Activated CD4-positive, alpha-beta T cell treated with anti-CD3 and anti-CD28 coated beads, Interleukin-10, Interleukin-2, amounts not matched to agents 100 ng/mL and 50 ng/mL, durations not matched to agents 16 hours and 8 hours (primary cell): Measurements from ENCODE around the gene PRKCSH.
"Not testable (repeated sequence)": the region's sequence is repeated elsewhere in the genome, so short reads cannot be mapped to it uniquely, and the experiment has no call there.

Source experiments
- DNase-seq: peaks from one replicate; pipeline ENCODE4 v3.0.0-alpha.2; 2020

PRKCSH gene

DNA sequence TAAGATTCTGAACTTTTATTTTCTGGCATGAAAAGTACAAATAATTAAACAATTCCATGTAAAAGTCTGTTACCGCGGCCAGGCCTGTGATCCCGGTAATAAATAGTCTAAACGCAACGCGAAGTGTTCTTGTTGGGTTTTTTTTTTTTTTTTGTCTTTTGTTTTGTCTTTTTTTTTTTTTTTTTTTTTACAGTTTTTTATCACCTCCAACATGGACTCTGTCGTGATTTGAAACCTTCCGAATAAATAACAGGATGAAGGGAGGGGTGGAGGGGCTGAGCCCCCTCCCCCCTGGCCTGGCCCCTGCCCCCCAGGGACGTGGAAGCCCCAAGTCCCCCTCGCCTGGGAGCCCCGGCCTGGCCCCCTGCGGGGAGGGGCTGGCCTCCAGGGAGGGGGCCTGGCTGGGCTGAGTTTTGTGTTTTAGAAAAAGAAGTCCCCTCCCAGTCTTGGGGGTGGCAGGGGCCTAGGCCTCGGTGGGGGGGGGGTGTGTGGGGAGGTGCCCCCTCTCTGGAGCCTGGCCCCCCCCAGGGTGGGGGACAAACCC is 16.0 kb downstream of the PRKCSH start:
- no peak for DNase-seq

DNA sequence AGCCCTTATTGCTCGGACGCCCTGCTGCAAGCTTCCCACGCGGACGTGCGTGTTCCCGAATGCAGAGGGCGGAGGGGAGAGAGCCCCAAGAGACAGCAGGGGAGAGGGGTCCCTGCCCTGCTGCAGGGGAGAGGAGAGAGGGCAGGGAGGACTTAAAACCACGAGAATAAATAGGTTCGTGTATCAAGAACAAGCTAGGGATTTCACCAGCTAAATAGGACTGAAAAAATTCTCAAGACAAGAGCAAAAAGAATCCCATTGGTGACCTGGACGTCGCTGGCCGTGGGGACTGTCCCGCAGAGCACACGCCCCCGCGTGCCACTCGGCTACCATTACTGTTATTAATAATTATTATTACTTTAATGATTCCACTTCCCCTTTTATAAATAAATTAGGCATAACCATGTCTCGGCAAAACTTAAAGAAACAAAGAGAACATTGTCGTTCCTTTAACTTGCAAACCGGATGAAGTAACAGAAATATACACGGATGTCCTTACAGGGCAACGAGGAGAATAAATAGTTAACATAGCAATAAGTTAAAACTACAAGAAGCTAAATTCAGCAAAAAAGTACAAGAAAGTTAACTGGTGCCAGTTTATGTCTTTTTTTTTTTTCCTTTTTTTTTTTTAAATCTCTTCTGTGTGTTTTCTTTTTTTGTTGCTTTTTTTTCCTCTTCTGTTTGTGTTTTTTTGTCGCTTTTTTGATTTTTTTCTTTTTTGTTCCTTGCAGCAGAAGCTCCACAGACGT is 16.6 kb downstream of the PRKCSH start:
- no peak for DNase-seq

DNA sequence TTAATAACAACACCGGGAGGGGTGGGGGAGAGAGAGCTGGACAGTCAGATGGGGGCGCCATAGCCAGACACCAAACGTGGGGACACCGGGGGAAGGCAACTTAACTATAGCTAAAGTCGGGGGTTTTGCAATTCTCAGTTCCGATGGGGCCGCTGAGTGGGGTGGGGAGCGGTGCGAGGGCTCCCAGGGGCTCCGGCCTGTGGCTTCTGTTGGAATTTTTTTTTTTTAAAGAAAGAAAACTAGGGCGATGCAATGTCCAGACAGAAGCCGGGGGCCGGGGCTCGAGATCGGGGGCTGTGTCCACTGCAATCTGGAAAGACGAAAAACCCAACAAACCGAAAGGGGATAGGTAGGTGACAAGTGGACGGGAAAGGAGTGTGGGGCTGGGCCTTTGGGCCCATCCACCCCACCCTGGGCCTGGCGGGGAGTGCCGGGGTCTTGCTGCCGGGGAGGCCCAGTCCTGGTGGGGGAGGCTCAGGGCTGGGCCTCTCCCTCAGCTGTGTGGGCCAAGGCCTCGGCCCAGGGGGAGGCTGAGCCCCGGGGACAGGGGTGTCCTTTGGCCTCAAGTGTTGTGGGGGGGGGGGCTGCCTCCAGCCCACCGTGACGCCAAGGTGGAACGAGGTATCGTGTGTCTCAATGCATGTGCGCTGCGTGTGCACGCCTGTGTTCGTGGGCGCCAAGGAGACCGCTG is 17.3 kb downstream of the PRKCSH start:
- DNase-seq: no peak

DNA sequence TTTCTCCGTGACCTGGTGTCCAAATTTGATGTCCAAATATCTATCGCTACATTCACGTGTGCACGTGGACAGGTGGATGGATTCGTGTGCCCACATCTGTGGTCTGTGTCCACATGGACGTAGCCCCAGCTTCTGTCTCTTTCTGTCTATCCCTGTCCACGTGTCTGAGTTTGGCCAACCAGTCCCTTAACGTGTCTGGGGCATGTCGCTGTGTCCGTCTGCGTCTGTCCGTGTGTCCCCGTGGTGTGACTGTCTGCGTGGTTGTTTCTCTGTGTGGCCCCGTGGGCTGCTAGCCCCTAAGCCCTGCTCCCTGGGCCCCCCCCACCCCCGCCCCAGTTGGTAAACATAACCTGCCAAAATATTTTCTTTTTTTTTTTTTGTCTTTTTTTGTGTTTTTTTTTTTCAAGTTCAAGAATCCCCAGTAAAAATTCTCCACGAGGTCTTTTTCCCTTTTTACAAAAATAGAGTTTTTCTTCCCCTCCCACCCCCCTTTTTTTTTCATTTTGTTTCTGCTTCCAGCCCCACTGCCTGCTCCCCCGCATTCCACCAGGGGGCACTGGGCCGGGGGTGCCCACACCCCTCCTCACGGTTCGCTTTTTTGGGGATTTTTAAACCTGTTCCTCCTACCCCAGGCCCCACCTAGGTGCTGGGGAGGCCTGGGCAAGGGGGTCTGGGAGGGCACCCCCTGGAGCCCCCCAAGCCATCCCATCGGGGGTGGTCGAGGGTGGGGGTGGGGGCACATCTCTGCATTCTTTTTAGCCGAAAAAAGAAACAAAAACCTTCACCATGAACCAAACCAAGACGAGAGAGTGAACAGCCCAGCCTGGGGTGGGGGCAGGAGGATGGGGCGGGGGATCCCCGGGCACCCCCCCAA is 18.3 kb downstream of the PRKCSH start:
- peak; percentile 18 for DNase-seq

DNA sequence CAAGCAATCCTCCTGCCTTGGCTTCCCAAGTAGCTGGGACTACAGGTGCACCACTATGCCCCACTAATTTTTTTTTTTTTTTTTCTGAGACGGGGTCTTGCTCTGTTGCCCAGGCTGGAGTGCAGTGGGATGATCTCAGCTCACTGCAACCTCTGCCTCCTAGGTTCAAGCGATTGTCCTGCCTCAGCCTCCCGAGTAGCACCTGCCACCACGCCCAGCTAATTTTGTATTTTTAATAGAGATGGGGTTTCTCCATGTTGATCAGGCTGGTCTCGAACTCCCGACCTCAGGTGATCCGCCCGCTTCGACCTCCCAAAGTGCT is 19.8 kb downstream of the PRKCSH start:
- DNase-seq: not testable (repeated sequence)

DNA sequence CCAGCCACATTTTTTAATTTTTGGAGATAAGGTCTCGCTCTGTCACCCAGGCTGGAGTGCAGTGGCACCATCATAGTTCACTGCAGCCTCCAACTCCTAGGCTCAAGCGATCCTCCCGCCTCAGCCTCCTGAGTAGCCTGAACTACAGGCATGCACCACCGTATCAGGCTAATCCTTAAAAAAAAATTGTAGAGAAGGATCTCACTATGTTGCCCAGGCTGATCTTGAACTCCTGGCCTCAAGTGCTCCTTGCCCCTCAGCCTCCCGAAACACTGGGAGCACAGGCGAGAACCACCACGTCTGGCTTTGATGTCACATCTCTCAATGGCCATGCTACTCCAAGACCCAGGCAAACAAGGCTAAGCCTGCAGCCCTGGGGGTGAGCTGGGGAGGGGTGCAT is 21.2 kb downstream of the PRKCSH start:
- no peak for DNase-seq

DNA sequence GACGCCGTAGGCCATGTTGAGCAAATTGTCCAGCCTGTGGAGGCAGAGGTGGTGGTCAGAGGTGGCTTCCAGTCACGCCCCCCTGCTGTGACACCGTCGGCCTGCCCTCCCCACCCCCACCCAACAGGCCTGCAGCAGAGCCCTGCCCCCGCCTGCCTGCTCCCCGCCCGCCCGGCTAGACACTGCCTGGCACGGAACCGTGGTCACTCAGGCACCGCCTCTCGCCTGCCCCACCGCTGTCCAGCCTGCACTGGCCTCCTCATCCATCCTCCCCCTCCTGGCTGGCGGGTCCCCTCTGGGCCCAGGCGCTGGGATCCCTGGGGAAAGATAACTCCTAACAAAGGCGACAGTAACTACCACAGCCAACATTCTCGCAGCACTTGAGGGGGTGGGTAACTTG is 21.7 kb downstream of the PRKCSH start:
- DNase-seq: no peak

DNA sequence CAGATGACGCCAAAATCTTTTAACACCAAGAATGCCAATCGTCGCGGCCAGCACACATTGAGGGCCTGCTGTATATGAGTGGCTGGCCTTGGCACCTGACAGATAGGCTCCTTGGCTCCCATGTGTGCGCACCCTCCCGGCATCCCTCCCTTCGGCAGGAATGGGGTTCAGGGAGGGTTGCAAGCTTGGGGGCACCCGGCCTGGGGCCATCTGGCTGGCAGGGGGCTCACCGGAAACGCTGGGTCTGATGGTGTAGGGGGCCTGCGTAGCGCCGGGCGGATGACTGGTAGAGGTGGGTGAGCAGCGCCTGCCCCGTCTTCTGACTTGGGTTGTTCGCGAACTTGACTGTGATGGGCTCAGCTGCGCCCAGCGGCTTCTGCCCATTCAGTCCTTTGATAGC is 22.4 kb downstream of the PRKCSH start:
- no peak for DNase-seq

DNA sequence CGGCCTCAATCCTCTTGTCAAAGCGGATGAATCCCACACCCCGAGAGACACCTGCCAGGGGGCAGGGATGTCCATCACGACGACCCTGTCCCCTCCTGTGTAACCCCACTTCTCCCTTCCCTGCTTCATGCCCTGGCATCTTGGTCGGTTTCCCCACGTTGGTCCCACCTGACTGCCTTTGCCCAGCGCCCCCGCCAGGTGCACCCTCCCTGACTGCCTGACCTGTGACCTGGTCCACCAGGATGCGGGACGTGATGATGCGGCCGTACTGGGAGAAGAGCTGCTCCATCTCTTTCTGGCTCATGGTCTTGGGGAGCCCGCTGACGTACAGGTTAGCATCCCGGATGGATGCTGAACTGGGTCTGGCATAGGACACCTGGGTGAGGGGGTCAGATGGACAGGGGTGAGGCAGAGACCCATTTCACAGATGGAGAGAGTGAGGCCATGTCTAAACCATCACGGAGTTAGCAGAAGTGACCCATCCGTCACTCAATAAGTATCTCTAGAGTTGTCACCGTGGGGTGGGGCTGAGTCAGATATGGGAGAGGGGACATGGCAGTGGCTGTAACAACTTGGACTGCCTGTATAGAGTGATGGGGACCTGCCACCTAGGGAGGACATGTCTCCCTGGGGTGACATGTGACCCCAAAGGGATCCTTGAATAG is 22.9 kb downstream of the PRKCSH start:
- DNase-seq: no peak

DNA sequence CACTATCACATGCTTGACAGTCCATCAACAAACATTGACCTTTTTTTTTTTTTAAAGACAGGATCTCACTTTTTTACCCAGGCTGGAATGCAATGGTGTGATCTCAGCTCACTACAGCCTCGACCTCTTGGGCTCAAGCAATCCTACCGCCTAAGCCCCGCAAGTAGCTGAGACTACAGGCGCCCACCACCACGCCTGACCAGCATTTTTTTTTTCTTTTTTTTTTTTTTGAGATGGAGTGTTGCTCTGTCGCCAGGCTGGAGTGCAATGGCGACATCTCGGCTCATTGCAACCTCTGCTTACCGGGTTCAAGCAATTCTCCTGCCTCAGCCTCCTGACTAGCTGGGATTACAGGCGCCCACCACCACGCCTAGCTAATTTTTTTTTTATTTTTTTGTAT is 23.5 kb downstream of the PRKCSH start:
- not testable (repeated sequence) for DNase-seq

DNA sequence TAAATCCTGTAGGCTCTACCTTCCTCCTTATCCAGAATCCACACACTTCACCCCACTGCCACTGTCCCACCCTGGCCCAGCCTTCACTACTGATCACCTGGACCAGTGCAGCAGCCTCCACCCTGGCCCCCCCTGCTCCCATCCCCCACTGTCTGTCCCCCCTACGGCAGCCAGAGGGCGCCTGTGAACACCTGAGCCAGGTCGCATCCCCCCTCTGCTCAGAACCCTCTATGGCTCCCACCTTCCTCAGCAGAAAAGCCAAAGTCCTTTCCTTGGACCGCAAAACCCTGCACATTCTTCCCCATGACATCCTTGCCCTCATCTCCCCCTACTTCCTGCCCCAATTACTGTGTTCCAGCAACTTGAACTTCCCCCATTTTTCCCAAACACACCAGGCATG is 24.8 kb downstream of the PRKCSH start:
- no peak for DNase-seq

DNA sequence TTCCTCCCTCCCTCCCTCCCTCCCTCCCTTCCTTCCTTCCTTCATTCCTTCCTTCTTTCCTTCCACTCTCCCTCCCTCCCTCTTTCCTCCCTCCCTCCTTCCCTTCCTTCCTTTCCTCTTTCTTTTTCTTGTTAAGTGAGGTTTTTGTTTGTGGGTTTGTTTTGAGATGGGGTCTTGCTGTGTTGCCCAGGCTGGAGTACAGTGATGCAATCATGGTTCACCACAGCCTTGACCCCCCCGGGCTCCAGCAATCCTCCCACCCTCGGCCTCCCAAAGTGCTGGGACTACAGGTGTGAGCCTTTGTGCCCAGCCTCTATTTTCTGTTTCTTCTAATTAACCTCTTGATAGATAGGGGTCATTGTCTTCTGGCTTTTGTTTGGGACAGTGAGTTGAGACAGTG is 26.0 kb downstream of the PRKCSH start:
- DNase-seq: no peak

DNA sequence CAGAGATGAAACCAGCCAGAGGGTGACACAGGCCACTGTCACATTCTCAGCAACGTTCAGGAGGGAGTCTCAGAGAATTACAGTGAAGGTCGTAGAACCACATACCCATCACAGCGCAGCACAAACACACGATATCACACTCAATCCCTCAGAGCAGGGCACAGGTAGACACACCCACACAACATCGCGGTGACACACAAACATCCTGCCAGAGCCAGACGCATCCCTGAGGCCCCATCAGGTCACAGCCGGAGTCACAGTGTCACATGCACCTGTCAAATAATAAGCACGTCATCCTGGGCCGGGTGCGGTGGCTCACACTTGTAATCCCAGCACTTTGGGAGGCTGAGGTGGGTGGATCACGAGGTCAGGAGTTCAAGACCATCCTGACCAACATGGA is 28.0 kb downstream of the PRKCSH start:
- no peak for DNase-seq

DNA sequence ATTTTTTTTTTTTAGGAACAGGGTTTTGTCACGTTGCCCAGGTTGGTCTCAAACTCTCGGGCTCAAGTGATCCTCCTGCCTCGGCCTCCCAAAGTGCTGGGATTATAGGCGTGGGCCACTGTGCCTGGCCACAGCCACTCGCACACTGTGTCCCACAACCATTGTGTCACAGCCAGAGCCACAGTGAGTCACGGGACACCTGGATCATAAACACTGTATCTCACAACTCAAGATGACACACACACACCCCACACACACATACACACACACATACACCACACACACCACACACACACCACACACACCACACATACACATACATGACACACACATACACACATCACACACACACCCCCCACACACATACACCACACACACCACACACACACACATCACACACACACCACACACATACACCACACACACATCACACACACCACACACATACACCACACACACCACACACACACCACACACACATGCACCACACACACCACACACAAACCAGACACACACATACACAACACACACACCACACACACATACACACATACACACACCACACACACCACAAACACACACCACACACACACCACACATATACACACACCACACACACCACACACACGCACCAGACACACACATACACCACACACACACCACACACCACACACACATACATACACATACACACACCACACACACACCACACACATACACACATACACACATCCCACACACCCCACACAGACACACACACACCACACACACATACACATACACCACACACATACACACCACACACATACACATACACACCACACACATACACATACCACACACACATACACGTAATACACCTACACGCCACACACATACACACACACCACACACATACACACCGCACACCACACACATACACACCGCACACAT is 29.2 kb downstream of the PRKCSH start:
- DNase-seq: no peak

DNA sequence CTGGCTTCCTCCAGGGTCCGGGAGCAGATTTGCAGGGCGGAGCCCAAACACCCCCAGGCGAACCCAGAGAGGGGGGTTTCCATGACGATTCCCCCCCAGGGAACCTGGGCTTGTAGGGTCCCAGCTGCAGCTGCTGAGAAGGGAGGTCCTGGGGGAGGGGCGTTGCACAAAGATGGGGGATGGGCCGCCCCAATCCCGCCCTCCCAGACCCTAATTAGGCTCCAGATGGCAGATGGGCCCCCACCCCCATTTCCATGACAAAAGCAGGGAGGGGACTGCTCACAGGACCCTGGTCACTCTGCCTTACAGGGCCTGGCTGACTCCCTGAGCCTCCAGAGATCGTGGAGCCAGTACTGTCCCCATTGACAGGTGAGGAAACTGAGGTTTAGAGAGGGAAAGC is 30.2 kb downstream of the PRKCSH start:
- DNase-seq: no peak

DNA sequence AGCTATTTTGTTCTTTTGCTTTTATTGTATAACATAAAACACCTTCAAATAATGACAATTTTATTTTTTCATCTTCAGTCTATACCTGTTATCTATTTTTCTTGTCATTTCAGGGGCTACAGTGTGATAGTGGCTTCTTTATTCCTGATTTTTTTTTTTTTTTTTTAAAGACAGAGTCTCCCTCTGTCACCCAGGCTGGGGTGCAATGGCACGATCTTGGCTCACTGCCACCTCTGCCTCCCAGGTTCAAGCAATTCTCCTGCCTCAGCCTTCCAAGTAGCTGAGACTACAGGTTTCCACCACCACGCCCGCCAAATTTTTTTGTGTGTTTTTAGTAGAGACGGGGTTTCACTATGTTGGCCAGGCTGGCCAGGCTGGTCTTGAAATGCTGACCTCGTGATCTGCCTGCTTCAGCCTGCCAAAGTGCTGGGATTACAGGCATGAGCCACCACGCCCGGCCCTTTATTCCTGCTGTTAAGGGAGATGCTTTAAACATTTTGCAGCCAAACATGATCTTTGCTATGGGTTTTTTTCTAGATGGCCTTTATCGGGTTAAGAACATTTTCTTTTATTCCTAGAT is 32.9 kb downstream of the PRKCSH start:
- DNase-seq: not testable (repeated sequence)

DNA sequence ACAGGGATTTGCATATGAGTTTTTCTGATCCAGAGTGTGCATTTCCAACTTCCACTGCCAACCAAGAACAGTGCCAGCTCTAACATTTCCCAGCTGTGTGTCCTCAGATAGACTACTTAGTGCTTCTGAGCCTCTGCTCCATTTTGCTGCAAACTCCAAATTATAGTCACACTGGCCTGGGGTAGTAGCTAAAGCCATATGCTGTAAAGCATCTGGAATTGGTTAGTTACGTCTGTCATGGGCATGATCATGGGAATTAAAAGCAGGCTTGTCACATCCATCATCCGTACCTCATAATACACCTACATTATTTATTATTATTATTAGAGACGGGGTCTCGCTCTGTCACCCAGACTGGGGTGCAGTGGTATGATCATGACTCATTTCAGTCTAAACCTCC is 38.3 kb downstream of the PRKCSH start:
- DNase-seq: no peak

DNA sequence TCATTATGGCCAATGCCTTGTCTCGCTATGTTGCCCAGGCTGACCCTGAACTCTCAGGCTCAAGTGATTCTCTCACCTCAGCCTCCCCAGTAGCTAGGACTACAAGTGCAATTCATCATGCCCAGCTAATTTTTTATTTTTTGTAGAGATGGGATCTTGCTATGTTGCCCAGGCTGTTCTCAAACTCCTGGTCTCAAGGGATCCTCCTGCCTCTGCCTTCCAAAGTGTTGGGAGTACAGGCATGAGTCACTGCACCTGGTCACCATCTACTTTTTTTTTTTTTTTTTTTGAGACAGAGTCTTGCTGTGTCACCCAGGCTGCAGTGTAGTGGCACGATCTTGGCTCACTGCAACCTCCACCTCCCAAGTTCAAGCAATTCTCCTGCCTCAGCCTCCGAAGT is 39.9 kb downstream of the PRKCSH start:
- not testable (repeated sequence) for DNase-seq

DNA sequence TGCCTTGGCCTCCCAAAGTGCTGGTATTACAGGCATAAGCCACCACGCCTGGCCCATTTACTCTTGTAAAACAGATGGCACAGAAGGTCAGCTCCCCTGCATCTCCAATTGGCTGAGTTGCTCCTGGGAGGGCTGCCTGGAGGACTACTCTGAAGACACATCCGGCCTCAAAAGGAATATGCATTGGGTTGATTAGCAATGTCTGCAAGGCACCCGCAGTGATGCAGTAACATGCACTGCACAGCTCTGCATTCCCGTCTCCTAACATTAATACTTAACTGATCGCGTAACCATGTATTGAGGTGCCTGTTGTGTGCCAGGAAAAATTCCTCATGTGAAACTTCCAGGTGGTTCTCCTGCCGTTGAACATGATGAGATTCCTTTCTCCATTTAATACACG is 40.4 kb downstream of the PRKCSH start:
- no peak for DNase-seq

DNA sequence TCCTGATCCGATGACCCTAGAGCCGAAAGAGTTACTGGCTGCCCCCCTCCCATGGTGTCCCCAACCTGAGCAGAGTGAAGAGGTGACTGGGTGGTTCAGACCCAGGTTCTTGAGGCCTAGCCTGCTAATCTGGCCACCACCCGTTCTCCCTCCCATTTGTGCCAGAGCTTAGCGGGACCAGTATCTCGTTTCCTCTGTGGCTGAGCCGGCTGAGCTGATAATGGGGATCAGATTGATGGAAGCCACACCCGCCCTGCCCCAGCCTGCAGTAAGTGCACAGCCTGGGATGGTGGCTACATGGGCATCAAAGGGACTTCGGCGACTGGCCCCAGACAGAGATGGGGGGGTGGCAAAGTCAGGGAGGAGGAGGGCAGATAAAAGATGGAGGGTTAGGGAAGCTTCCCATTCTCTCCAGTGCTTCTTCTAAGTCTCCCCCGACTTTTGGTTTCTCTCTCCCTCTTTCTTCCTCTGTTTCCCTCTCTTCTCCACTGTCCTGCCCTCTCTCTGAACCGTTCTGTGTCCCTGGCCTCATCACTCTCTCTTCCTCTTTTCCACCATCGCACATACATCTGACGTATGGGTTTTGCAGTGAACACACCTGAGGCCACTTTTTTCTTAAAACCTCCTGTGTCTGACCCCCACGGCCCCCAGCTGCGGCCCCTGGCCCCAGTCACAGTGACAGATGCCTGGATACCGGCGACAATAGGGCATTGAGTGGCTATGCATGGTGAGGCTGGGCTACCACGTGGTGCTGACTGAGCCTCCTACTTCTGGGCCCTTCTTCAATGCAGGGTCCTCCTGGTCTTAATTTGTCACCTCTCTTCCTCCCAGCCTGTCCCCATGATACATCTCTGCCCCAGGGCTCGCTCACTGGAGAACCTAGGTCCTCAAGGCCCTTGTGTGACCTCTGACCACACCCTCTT is 43.0 kb downstream of the PRKCSH start:
- no peak for DNase-seq
